AG08396 (cell line): ENCODE measurements around the gene NPC1.
"Not testable (repeated sequence)": the region's sequence is repeated elsewhere in the genome, so short reads cannot be mapped to it uniquely, and the experiment has no call there.

ENCODE experiments used
- DNase-seq: peaks from one replicate; pipeline ENCODE4 v3.0.0; 2012; ENCODE audit warnings: low spot score, mixed read lengths

The NPC1 gene

DNA sequence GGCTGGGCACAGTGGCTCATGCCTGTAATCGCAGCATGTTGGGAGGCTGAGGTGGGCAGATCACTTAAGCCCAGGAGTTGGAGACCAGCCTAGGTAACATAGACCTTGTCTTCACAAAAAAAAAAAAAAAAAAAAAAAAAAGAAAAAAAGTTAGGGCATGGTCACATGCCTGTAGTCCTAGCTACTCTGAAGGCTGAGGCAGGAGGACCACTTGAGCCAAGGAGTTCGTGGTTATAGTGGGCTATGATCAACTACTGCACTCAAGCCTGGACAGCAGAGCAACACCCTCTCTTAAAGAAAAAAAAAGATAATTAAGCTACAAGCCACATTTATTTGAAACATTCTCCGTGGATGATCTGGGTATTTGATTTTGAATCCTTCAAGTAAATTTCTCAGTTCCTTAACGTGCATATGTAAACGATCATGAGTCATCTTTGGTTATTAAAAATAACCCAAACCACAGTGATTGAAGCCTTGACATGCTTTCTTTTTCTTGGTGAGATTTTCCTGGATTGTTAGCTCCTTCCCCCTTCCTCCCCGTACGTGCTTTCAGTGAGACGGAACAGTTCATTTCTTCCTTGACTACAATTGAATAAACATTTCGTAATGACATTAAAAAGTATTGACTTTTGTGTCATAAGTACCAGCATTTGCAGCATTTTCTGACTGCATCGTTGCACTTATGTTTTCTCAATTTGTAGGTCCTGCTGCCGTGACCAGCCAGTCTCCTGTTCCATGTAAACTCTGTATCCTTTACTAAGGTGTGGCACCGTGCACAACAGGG, 62.7 kb downstream of the NPC1 start:
- DNase-seq: peak; percentile 27

DNA sequence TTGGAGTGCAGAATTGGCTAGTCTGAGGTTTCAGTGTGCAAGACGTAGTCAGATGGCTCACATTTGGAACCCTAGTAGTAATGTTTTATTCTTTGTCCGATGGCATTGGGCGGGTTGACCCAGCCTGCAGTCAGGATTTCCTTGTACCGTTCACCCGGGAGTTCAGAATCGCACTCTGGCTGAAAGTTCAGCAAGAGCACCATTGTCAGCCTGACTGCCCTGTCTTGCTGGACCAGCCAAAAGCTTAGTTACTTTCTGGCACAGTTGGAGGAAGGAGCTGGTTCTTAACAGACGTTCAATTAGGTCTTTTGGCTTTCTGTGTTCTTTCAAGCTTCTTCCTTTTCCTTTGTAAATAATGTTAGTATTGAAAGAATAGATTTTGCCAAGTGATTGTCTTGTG, 64.4 kb downstream of the NPC1 start:
- DNase-seq: no peak

DNA sequence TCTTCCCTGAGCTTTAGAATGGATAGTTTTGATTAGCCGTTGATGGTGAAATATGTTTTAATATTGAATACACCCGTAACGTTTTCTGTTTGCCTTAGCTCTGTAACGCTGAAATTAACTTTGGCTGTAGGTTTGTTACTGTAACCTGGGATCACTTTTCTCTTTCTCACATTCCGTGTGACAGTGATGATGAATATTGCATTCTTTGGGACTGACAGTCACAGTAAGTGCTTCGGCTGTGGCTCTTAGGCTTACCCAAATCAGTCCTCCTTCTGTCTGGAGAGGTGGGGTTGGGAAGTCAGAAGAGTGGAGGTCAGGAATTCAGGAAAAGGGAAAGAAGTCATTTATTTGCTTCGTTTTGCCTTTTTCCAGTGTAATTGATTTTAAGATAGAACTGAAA, 65.0 kb downstream of the NPC1 start:
- no peak for DNase-seq

DNA sequence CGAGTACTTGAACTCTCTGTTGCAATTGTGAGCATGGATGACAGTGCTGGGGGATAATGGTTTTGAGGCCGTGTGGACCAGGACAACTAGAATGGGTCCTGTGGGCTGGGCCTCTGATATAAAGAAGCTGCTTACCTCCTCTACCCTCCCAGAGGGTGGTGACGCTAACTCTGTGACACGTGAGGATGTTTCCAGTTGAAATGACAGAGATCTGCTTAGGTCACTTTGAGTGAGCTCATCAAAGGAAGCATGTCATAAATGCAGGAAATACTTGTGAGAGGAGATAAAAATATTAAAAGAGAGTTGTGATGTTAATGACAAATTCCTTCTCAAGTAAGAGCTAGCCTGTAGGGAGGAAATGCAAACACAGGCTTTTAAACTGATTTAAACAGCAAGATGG, 66.6 kb downstream of the NPC1 start:
- no peak for DNase-seq

DNA sequence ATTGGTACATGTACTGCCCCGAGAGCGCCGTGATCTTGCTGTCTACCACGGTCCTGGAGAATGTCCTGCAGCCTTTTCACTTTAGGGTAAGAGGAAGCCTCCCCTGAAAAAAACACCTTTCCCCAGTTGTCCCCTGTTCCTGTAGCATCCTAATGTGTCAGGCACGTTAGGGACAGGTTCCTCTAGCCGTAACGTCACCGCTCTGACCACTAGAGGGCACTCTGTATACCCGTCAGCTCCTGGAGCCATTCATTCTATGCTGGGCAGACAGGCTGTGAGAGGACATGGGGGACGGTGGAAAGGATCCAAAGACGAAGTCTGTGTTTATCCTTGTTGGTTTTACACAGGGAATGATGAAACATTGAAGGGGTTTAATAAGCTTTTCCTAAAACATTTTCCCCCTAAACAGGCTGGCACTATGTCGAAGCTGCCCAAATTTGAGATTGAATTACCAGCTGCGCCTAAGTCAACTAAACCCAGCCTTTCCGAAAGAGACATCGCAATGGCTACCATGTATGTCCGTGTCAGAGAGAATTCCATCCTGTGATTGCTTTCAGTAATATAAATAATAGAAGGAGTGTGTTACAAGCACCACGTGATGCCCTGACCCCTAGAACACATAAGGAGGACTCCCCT, 70.3 kb downstream of the NPC1 start:
- DNase-seq: peak; percentile 75

DNA sequence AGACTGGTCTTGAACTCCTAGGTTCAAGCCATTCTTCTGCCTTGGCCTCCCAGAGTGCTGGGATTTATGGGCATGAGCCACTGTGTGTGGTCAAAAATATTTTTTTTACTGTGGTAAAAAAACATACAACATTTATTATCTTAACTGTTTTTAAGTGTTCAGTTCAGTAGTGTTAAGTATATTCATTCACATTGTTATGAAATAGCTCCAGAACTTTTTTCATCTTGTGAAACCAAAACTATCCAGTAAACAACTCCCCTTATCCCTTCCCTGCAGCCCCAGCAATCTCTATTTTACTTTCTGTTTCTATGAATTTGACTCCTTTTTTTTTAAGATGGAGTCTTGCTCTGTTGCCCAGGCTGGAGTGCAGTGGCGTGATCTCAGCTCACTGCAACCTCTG, 73.7 kb downstream of the NPC1 start:
- no peak for DNase-seq

DNA sequence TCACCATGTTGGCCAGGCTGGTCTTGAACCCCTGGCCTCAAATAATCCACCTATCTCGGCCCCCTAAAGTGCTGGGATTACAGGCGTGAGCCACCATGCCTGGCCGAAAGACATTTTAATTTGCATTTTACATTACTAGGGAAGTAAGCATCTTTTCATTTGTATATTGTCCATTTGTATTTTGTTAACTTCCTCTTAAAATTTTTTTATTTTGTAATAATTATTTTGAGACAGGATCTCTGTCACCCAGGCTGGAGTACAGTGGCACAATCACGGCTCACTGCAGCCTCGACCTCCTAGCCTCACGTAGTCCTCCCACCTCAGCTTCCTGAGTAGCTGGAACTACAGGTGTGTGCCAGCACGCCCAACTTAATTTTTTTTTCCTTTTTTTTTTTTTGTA, 74.1 kb downstream of the NPC1 start:
- DNase-seq: not testable (repeated sequence)

DNA sequence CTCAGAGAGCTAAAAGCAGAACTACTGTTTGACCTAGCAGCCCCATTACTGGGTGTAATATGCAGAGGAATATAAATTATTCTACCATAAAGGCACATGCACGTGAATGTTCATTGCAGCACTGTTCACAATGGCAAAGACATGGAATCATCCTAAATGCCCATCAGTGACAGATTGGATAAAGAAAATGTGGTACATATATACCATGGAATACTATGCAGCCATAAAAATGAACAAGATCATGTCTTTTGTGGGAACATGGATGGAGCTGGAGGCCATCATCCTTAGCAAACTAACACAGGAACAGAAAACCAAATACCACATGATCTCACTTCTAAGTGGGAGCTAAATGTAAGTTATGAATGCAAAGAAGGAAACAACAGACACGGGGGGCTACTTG, 75.4 kb downstream of the NPC1 start:
- DNase-seq: not testable (repeated sequence)

DNA sequence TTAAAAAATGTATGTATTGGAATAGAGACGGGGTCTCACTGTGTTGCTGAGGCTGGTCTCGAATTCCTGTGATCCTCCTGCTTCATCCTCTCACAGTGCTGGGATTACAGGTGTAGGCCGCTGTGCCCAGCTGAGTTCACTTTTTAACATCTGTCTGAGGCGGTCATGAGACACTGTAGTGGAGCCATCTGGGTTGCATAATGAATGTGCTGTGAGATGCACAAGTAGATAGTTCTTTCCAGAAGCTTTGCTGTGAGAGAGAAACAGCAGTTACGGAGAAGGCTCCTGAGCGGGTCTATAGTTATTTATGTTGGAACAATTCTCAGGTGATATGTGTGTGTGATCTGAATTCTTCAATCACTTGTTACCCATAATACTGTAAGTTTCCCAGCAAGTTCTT, 79.9 kb downstream of the NPC1 start:
- no peak for DNase-seq

DNA sequence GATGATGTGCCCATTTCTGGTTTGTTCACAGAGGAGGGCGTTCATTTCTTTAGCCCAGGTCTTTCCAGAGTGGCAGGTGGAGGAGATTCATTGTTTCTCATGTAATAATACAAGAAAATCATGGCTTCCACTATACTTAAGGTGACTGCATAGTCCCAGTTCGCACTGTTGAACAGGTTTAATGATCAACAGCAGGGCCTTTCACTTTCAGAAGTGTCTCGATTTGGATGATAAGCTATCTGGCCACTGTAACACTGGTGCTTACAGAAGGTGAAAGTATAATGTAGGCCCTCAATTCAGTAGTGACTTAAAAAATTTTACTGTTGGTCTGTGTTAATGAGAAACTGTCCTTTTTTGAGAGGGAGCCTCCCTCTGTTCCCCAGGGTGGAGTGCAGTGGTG, 81.6 kb downstream of the NPC1 start:
- no peak for DNase-seq

DNA sequence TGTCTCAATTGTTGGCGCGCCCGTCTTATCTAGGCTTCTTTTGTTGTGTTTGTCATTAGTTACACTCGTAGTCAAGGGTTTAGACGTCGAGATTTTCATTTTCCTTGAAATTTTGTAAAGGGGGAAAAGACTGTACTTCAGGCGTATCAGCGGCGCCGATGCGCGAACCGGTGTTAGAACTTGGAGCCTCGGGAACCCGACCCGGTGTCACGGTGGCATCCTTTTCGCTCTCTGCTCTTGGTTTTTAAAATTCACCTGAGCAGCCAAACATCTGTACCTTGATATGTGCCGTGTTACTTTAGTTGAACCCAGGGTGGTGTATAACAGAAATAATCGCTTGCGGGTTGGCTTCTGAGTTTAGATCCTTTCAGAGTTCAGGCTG, 82.4 kb downstream of the NPC1 start:
- peak; percentile 13 for DNase-seq

DNA sequence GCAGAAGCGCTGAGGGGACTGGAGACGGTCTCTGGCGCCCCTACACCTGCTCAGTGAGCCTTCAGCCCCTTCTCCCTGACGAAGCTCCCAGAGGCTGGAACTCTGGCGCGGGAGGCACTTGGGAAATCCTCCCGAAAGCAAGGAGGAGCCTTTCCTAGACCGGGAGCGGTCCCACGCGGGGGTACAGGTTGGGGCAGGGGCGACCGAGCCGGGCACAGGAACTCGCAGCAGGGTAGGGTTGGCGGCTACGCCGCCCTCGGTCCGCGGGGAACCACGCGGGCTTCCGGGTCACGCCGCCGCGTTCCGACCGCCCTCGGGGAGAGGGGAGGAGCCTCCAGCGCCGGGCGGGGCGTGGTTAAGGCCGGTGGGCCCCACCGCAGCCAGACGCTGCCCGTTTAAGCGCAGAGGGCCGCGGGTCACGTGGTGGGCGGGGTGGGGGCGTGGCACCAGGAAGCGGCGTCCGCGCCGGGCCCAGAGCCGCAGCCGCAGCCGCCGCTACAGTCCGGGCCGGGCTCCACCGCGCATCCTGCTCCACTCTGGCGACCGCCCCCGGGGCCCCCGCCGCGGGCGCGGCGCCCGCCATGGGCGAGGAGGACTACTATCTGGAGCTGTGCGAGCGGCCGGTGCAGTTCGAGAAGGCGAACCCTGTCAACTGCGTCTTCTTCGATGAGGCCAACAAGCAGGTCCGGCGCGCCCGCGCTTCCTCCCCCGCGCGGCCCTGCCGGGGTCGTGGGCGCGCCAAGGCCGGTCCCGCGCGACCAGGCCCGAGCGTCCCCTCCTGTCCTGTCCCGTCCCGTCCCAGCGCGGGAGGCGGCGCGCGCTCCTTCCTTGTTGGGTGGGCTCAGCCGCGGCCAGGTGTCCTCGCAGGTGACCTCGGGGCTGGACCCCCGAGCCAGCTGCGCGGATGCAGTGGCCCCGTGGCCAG, 83.0 kb downstream of the NPC1 start, which contains the start of gene RMC1:
TSS of gene RMC1 (plus strand) at position 474 of the 925 bp plus-strand sequence. CDS start at position 582, 108 bp downstream.
- peak; percentile 98 for DNase-seq

DNA sequence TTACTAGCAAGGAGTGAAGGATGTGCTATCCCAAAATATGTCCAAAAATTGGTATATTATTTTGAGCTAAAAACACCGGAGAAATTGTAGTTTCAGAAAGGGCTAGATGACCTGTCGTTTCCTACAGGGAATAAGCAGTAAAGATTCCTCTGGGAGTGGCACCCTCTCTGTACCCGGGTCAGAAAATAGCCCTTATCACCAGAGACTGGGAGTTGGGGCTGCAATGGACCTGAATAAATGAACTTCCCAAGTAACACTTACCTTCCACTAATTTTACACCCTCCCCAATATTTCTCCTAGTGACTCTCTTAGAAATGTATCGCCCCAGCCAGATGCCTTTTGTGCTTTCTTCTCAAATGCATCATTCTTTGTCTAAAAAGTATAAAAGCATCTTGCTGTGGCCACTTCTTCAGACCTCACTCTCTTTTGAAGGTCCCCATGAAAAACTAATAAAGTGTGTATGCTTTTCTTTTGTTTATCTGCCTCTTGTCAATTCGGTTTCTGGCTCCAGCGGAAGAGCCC, 83.7 kb downstream of the NPC1 start:
- DNase-seq: no peak

DNA sequence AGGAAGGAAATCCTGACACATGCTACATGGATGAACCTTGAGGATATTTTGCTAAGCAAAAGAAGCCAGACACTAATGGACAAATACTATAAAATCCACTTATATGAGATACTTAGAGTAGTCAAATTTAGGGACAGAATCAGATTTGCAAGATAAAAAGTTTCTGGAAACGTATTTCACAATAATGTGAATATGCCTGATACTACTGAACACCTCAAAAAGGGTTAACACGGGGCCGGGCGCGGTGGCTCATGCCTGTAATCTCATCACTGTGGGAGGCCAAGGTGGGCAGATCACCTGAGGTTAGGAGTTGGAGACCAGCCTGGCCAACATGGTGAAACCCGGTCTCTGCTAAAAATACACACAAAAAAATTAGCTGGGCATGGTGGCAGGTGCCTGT, 84.7 kb downstream of the NPC1 start:
- no peak for DNase-seq

DNA sequence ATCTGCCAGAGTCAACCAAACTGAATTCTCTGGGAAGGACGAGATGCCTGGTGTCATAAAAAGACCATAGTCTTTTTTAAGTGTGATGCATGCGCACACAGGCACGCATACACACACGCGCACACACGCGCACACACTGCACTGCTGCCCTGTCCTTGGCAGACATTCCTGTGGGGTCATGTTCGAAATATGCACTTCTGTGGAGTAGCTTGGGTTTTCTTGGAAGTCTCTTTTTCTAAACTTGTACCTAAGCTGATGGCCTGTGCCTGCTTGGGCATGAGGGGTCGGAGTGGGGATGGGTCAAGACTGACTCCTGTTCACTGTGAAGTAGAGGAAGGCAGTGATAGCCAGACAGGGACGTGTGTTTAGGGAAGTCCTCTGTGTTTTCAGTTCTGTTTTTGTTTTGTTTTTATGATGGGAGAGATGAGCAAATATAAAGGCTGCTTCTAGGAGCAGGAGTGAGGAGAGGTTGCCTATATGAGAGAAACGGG, 87.0 kb downstream of the NPC1 start:
- DNase-seq: peak; percentile 43

DNA sequence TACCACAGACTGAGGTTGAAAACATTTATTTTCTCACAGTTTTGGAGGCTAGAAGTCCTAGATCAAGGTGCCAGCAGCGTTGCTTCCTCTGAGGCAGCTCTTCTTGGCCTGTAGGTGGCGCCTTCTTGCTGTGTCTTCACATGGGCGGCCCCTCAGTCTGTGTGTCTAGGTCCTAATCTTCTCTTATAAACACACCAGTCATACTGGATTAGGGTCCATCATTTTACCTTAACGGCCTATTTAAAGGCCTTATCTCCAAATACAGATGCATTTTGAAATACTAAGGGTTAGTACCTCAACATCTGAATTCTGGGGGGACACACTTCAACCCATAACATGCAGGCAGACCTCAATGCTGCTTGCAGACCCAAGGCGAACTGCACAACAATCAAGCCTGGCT, 87.4 kb downstream of the NPC1 start:
- peak; percentile 63 for DNase-seq

DNA sequence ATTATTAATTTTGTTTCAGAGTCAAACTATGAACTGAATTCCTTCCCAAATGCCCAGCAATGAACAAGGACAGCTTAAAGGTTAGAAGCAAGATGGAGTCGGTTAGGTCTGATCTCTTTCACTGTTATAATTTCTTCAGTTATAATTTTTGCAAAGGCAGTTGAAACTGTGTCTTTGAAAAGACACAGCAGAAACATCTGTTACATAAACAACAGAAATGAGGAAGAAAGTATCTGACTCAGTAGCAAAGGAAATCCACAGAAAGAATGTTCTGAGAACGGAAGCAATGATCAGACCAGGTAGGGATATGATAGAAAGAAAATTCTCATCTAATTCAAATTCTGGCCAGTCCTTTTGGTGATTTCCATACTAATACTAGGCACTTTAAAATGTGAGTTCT, 88.2 kb downstream of the NPC1 start:
- no peak for DNase-seq

DNA sequence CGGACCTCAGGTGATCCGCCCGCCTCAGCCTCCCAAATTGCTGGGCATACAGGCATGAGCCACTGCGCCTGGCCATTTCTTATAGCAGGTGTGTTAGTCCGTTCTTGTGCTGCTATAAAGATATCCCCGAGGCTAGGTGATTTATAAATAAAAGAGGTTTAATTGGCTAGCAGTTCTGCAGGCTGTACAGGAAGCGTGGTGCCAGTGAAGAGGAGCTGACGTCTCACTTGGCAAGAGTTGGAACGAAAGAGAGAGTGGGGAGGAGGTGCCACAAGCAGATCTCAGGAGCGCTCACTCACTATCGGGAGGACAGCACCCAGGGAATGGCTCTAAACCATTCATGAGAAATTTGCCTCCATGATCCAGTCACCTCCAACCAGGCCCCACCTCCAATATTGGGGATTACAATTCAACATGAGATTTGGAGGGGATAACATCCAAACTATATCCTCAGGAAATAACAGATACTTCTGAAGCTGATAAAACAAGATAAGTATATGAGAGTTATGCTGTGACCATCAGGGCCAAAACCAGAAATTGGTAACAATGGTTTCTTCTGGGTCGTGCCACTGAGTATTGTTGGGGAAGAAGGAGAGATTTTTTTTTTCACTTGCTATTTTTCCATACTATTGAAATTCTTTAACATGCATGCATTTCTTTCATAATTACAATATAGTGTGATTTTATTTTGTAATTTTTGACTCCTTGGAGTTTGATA, 90.4 kb downstream of the NPC1 start:
- no peak for DNase-seq

DNA sequence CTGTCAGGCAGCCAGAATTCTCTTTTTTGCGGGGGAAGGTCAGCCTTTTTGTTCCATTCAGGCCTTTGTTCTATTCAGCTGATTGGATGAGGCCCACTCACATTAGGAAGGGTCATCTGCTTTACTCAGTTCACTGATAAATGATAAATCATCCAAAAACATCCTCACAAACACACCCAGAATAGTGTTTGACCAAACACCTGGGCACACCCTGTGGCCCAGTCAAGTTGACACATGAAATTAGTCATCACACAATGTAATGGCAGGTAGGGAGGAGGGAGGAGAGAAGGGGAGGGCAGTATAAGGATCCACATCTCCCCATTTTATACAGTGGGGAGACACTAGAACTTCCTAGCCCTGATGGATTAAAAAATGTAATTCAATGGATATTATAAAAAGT, 91.3 kb downstream of the NPC1 start:
- DNase-seq: no peak

DNA sequence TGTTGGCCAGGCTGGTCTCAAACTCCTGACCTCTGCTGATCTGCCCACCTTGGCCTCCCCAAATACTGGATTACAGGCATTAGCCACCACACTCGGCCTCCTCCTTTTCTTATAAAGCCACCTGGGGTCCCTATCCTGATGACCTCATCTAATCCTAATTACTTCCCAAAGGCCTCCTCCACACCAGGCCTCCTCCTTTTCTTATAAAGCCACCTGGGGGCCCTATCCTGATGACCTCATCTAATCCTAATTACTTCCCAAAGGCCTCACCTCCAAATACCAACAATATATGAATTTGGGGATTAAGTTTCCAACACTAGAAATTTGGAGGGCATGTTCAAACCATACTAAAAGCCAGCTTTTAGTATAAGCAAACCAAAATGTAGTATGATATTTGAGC, 92.7 kb downstream of the NPC1 start:
- DNase-seq: no peak

DNA sequence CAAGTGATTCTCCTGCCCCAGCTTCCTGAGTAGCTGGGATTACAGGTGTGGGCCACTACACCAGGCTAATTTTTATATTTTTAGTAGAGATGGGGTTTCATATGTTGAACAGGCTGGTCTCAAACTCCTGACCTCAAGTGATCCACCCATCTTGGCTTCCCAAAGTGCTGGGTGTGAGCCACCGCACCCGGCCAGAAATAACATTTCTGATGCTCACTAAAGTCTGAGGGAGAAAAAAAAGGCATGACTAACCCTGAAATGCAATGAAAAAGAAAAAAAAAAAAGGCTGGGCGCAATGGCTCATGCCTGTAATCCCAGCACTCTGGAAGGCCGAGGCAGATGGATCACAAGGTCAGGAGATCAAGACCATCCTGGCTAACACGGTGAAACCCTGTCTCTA, 96.7 kb downstream of the NPC1 start:
- DNase-seq: not testable (repeated sequence)
